Peyer's patch (tissue), 4 donors: ENCODE data around the gene PRPS1.
"Not testable (repeated sequence)": the region's sequence is repeated elsewhere in the genome, so short reads cannot be mapped to it uniquely, and the experiment has no call there.

Source experiments
- POLR2A ChIP-seq, 2 donors: fragments of 450-650 bp; IDR thresholded peaks; one replicate each; pipeline ENCODE4 v1.5.1; 2017; ENCODE audit warnings: antibody characterized with exemption in 2 of 2, mild to moderate bottlenecking in 2 of 2, moderate library complexity in 2 of 2
- TF ChIP-seq, protein P1 (sequence below), 6 experiments: fragments of 450-650 bp in 4 of 6; fragments of 200-600 bp in 2 of 6; sonication (generic) in 1 of 6; IDR thresholded peaks; one replicate each; pipeline ENCODE4 v1.5.1; 2017 to 2019; ENCODE audit warnings: antibody characterized with exemption in 6 of 6, mild to moderate bottlenecking in 3 of 6, moderate library complexity in 1 of 6

DNA sequence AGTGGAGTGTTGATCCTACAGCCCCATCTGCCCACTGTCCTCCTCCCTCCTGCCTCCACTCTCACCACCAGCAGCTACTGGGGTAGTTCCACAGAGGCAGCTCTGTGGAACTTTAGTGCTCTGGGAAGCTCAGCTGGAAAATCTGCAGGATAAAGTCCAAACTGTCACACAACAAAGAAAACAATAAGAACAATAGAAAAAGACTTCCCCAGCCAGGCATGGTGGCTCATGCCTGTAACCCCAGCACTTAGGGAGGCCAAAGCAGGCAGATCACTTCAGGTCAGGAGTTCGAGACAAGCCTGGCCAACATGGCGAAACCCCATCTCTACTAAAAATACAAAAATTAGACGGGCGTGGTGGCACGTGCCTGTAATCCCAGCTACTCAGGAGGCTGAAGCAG lies 40.4 kb downstream of the PRPS1 start:
- TF ChIP-seq, protein P1, sequence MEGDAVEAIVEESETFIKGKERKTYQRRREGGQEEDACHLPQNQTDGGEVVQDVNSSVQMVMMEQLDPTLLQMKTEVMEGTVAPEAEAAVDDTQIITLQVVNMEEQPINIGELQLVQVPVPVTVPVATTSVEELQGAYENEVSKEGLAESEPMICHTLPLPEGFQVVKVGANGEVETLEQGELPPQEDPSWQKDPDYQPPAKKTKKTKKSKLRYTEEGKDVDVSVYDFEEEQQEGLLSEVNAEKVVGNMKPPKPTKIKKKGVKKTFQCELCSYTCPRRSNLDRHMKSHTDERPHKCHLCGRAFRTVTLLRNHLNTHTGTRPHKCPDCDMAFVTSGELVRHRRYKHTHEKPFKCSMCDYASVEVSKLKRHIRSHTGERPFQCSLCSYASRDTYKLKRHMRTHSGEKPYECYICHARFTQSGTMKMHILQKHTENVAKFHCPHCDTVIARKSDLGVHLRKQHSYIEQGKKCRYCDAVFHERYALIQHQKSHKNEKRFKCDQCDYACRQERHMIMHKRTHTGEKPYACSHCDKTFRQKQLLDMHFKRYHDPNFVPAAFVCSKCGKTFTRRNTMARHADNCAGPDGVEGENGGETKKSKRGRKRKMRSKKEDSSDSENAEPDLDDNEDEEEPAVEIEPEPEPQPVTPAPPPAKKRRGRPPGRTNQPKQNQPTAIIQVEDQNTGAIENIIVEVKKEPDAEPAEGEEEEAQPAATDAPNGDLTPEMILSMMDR (IDR thresholded peaks at IDR 0.05), result not testable (repeated sequence)
- TF ChIP-seq POLR2A (IDR thresholded peaks at IDR 0.05), result not testable (repeated sequence)
